IMR-90 (cell line): Measurements from ENCODE around the gene SLC25A15. TPM values are rescaled to one million over a fixed set of nuclear protein-coding genes. Genes with fewer than 3 reads are reported as not detected.

Experiments
- ATAC-seq: fragments of 200-7000 bp; cut with Tn5 transposase; 2 replicates; pipeline ENCODE4 v1.9.1; 2020; ENCODE audit warnings: low read depth, mild to moderate bottlenecking, moderate library complexity
- BruUV-seq: library from RNA; stranded (reverse); fragments of 400-500 nt; replicated peaks from 2 replicates; lab custom pipeline; 2021; lab: Mats Ljungman, UMichigan
- CTCF ChIA-PET: fragments of 300-600 bp; formaldehyde crosslinking; extraction: SDS; loops from one replicate; lab custom pipeline; 2021; ENCODE audit warnings: antibody characterized with exemption; lab: Yijun Ruan, JAX
- POLR2A ChIA-PET: fragments of 300-600 bp; sonication (Branson Sonifier 250); formaldehyde crosslinking; loops from one replicate; lab custom pipeline; 2022; ENCODE audit warnings: antibody characterized with exemption; ENCODE audit not compliant: unreplicated experiment; lab: Charles Lee
- DNase-seq: peaks from one replicate; pipeline ENCODE4 v3.0.0; 2013
- H2AFZ ChIP-seq: replicated peaks from 2 replicates; pipeline ENCODE3; 2013; ENCODE audit warnings: low read length, mild to moderate bottlenecking; ENCODE audit not compliant: poor library complexity
- H2AK5ac ChIP-seq: 2 replicates; pipeline ENCODE4 v1.6.1; 2013; ENCODE audit warnings: low read depth, low read length, inconsistent platforms
- H2AK9ac ChIP-seq: replicated peaks from 2 replicates; pipeline ENCODE3; 2013; ENCODE audit warnings: mild to moderate bottlenecking, low read depth, low read length, moderate library complexity; ENCODE audit not compliant: poor library complexity
- H2BK120ac ChIP-seq: 2 replicates; pipeline ENCODE4 v1.6.1; 2013; ENCODE audit warnings: low read depth, low read length, inconsistent platforms
- H2BK15ac ChIP-seq: 3 replicates; pipeline ENCODE4 v1.6.1; 2013; ENCODE audit warnings: low read depth, low read length, inconsistent platforms
- H2BK20ac ChIP-seq: 2 replicates; pipeline ENCODE4 v1.6.1; 2013; ENCODE audit warnings: low read depth, mild to moderate bottlenecking, inconsistent platforms, low read length, moderate library complexity
- H2BK5ac ChIP-seq: 2 replicates; pipeline ENCODE4 v1.6.1; 2013; ENCODE audit warnings: mild to moderate bottlenecking, low read depth, low read length, inconsistent platforms; ENCODE audit not compliant: poor library complexity, severe bottlenecking
- H3K14ac ChIP-seq: replicated peaks from 2 replicates; pipeline ENCODE4 v1.6.1; 2013; ENCODE audit warnings: low read depth, low read length, inconsistent platforms
- H3K18ac ChIP-seq: 2 replicates; pipeline ENCODE4 v1.6.1; 2013; ENCODE audit warnings: low read depth, low read length, control low read depth
- H3K23ac ChIP-seq: 2 replicates; pipeline ENCODE4 v1.6.1; 2013; ENCODE audit warnings: low read depth, low read length, inconsistent platforms
- H3K27ac ChIP-seq: 2 replicates; pipeline ENCODE4 v1.5.1; 2013; ENCODE audit warnings: mild to moderate bottlenecking, control low read depth, low read length; ENCODE audit not compliant: insufficient read depth
- H3K27me3 ChIP-seq: 2 replicates; pipeline ENCODE4 v1.6.1; 2013; ENCODE audit warnings: low read length; ENCODE audit not compliant: control insufficient read depth, insufficient read depth
- H3K36me3 ChIP-seq: 2 replicates; pipeline ENCODE4 v1.6.1; 2013; ENCODE audit warnings: low read length, mixed read lengths; ENCODE audit not compliant: control insufficient read depth, insufficient read depth
- H3K4ac ChIP-seq: 2 replicates; pipeline ENCODE4 v1.6.1; 2013; ENCODE audit warnings: low read depth, low read length, inconsistent platforms
- H3K4me1 ChIP-seq: 2 replicates; pipeline ENCODE4 v1.6.1; 2013; ENCODE audit warnings: low read length, mixed read lengths; ENCODE audit not compliant: control insufficient read depth, insufficient read depth
- H3K4me2 ChIP-seq: 2 replicates; pipeline ENCODE4 v1.6.1; 2013; ENCODE audit warnings: low read depth, mild to moderate bottlenecking, control low read depth, low read length, moderate library complexity
- H3K4me3 ChIP-seq: 2 replicates; pipeline ENCODE4 v1.5.1; 2013; ENCODE audit warnings: low read depth, mild to moderate bottlenecking, control low read depth, low read length, moderate library complexity; ENCODE audit not compliant: insufficient read depth
- H3K56ac ChIP-seq: 2 replicates; pipeline ENCODE4 v1.6.1; 2013; ENCODE audit warnings: low read length, inconsistent platforms; ENCODE audit not compliant: insufficient read depth; ENCODE audit errors: extremely low read depth
- H3K79me1 ChIP-seq, 2 experiments: 2 replicates each; pipeline ENCODE4 v1.6.1; 2013; ENCODE audit warnings: low read length in 2 of 2, inconsistent platforms in 1 of 2, low read depth in 1 of 2
- H3K9ac ChIP-seq: 2 replicates; pipeline ENCODE4 v1.6.1; 2013; ENCODE audit warnings: low read depth, low read length, control low read depth
- H3K9me1 ChIP-seq: 2 replicates; pipeline ENCODE4 v1.6.1; 2013; ENCODE audit warnings: low read length, inconsistent platforms; ENCODE audit not compliant: insufficient read depth
- H3K9me3 ChIP-seq: 2 replicates; pipeline ENCODE4 v1.6.1; 2013; ENCODE audit warnings: low read length; ENCODE audit not compliant: control insufficient read depth, insufficient read depth
- H4K20me1 ChIP-seq: 2 replicates; pipeline ENCODE4 v1.6.1; 2013; ENCODE audit warnings: low read length, inconsistent platforms; ENCODE audit not compliant: insufficient read depth
- H4K5ac ChIP-seq: 2 replicates; pipeline ENCODE4 v1.6.1; 2013; ENCODE audit warnings: mild to moderate bottlenecking, low read depth, low read length, control low read depth
- H4K8ac ChIP-seq, 2 experiments: 2 replicates each; pipeline ENCODE4 v1.6.1; 2013; ENCODE audit warnings: low read depth in 2 of 2, low read length in 2 of 2, control low read depth in 1 of 2, inconsistent platforms in 1 of 2
- H4K91ac ChIP-seq: 2 replicates; pipeline ENCODE4 v1.6.1; 2013; ENCODE audit warnings: low read depth, low read length, inconsistent platforms; ENCODE audit not compliant: insufficient read depth
- BHLHE40 ChIP-seq: fragments of 150-350 bp; IDR thresholded peaks from 2 replicates; pipeline ENCODE4 v1.6.1; 2016; ENCODE audit warnings: mild to moderate bottlenecking, low read depth, low read length
- CEBPB ChIP-seq: IDR thresholded peaks from 2 replicates; pipeline ENCODE4 v1.6.1; 2012; ENCODE audit warnings: low read depth, low read length, improper control_type of control experiment
- CHD1 ChIP-seq: IDR thresholded peaks from 2 replicates; pipeline ENCODE4 v1.6.1; 2012; ENCODE audit warnings: low read depth, low read length, improper control_type of control experiment
- FOS ChIP-seq: fragments of 150-350 bp; IDR thresholded peaks from 2 replicates; pipeline ENCODE4 v1.6.1; 2016; ENCODE audit warnings: low read depth, low read length
- MAFK ChIP-seq: IDR thresholded peaks from 2 replicates; pipeline ENCODE4 v1.6.1; 2012; ENCODE audit warnings: low read depth, low read length, improper control_type of control experiment
- MAZ ChIP-seq: IDR thresholded peaks from 2 replicates; pipeline ENCODE4 v1.6.1; 2012; ENCODE audit warnings: low read depth, mild to moderate bottlenecking, low read length, improper control_type of control experiment, moderate library complexity, borderline replicate concordance
- MXI1 ChIP-seq: IDR thresholded peaks from 2 replicates; pipeline ENCODE4 v1.6.1; 2012; ENCODE audit warnings: low read depth, mild to moderate bottlenecking, low read length, moderate library complexity, borderline replicate concordance
- NFE2L2 ChIP-seq: fragments of 150-350 bp; IDR thresholded peaks from 2 replicates; pipeline ENCODE4 v1.6.1; 2016; ENCODE audit warnings: low read depth, mild to moderate bottlenecking, low read length
- POLR2A ChIP-seq: IDR thresholded peaks from 2 replicates; pipeline ENCODE4 v1.6.1; 2012; ENCODE audit warnings: mild to moderate bottlenecking, low read depth, low read length
- RAD21 ChIP-seq: IDR thresholded peaks from 2 replicates; pipeline ENCODE4 v1.6.1; 2012; ENCODE audit warnings: low read length, improper control_type of control experiment
- RCOR1 ChIP-seq: IDR thresholded peaks from 2 replicates; pipeline ENCODE4 v1.6.1; 2012; ENCODE audit warnings: mild to moderate bottlenecking, low read length, improper control_type of control experiment; ENCODE audit not compliant: insufficient replicate concordance
- RFX5 ChIP-seq: IDR thresholded peaks from 2 replicates; pipeline ENCODE4 v1.8.0; 2012; ENCODE audit warnings: low read depth, mild to moderate bottlenecking, low read length, moderate library complexity
- SMC3 ChIP-seq: fragments of 150-350 bp; IDR thresholded peaks from 2 replicates; pipeline ENCODE4 v1.6.1; 2016; ENCODE audit warnings: low read depth, mild to moderate bottlenecking, antibody characterized with exemption, low read length, moderate library complexity
- USF2 ChIP-seq: fragments of 150-350 bp; IDR thresholded peaks from 2 replicates; pipeline ENCODE4 v1.6.1; 2017; ENCODE audit warnings: mild to moderate bottlenecking, antibody characterized with exemption, low read length, low read depth
- WGBS, 2 experiments: methylation state at CpG; one replicate each; pipeline versions ENCODE4 v1.1.5 to v1.1.7; 2013; ENCODE audit warnings: missing lambda C conversion rate in 2 of 2; ENCODE audit not compliant: insufficient read length in 1 of 2; ENCODE audit errors: extremely low coverage in 2 of 2; 5-methylcytosine and 5-hydroxymethylcytosine counted together
- dilution Hi-C: fragments of 300-500 bp; cut with HindIII; formaldehyde crosslinking; loops from one replicate; pipeline ENCODE4 v1.14.3; 2018; ENCODE audit warnings: low sequenced_read_pairs; ENCODE audit not compliant: unreplicated experiment
- in situ Hi-C: fragments of 300-500 bp; cut with MboI; formaldehyde crosslinking; loops from 3 replicates; pipeline ENCODE4 v1.14.3; 2019; ENCODE audit warnings: low sequenced_read_pairs, inconsistent platforms, mixed read lengths
- intact Hi-C: fragments of 100-400 bp; cut with micrococcal nuclease; formaldehyde crosslinking; loops from 2 replicates; pipeline ENCODE4 v1.10.0; 2022
- polyA plus RNA-seq, 3 experiments: library from polyadenylated mRNA; depleted of rRNA; stranded (reverse); fragments of >200 nt; gene quantifications; 2 replicates each; pipeline ENCODE4 v1.2.3, GENCODE V29; 2012; ENCODE audit warnings: low replicate concordance in 1 of 3
- total RNA-seq: library from RNA; depleted of rRNA; stranded (reverse); fragments of >200 nt; gene quantifications from 2 replicates; pipeline ENCODE4 v1.2.3, GENCODE V29; 2012
- TF ChIP-seq, protein P1 (sequence below): fragments of 150-350 bp; IDR thresholded peaks from 2 replicates; pipeline ENCODE4 v1.6.1; 2016; ENCODE audit warnings: low read depth, mild to moderate bottlenecking, low read length, moderate library complexity, borderline replicate concordance
- TF ChIP-seq, protein P2 (sequence below): conservative IDR thresholded peaks from 2 replicates; pipeline ENCODE4 v1.5.1; 2012; ENCODE audit warnings: mild to moderate bottlenecking, low read depth, low read length, improper control_type of control experiment

The SLC25A15 gene
- total and polyA plus RNA-seq, 2 of the 4 experiments (the other 2 are of a cell fraction): 5.4 to 13.3 TPM

DNA sequence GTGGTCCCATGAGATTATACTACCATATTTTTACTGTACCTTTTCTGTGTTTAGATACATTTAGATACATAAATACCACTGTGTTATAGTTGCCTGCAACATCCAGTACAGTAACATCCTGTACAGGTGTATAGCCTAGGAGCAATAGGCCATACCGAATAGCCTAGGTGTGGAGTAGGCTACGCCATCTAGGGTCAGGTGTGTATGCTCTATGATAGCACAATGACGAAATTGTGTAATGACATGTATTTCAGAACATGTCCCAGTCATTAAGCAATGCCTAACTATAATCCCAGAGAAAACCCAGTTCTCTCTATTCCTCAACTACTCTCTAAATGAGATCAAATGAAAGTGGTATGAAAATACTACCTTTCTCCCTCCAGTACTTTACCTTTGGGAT is 3.9 kb downstream of the SLC25A15 start:
- ChIA-PET POLR2A (no interaction called here), CTCF (no interaction called here)
- H2BK120ac ChIP-seq: no peak overlapping the region
- no peaks in the 10 kb centered on the region for H3K4me1 ChIP-seq
- H2BK20ac ChIP-seq: no peak overlapping the region
- no peaks in the 10 kb centered on the region; the same call in 1 of the 2 replicates for H3K9me1 ChIP-seq
- no peak overlapping the region for H2BK15ac ChIP-seq
- H3K4me3 ChIP-seq: no peak overlapping the region
- peaks cover 12 to 22% of the 10 kb centered on the region in 2 experiments; a peak in 3 of 4 replicates for H3K79me1 ChIP-seq
- ATAC-seq (no peak), DNase-seq (no peak)
- BruUV-seq: no TSS peak
- H3K4ac ChIP-seq: no peak overlapping the region
- no peaks in the 10 kb centered on the region for H3K9me3 ChIP-seq
- no peak overlapping the region for H3K23ac ChIP-seq
- no peak overlapping the region for H4K8ac ChIP-seq
- H3K18ac ChIP-seq: no peak overlapping the region
- no peaks in the 10 kb centered on the region for H3K27me3 ChIP-seq
- TF ChIP-seq POLR2A (no peak), MAFK (no peak), USF2 (no peak), RAD21 (no peak), RCOR1 (no peak), MXI1 (no peak), FOS (no peak), CEBPB (no peak), RFX5 (no peak), SMC3 (no peak), BHLHE40 (no peak), CHD1 (no peak), NFE2L2 (no peak), MAZ (no peak)
- TF ChIP-seq, protein P1, sequence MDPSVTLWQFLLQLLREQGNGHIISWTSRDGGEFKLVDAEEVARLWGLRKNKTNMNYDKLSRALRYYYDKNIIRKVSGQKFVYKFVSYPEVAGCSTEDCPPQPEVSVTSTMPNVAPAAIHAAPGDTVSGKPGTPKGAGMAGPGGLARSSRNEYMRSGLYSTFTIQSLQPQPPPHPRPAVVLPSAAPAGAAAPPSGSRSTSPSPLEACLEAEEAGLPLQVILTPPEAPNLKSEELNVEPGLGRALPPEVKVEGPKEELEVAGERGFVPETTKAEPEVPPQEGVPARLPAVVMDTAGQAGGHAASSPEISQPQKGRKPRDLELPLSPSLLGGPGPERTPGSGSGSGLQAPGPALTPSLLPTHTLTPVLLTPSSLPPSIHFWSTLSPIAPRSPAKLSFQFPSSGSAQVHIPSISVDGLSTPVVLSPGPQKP: no peak
- TF ChIP-seq, protein P2, sequence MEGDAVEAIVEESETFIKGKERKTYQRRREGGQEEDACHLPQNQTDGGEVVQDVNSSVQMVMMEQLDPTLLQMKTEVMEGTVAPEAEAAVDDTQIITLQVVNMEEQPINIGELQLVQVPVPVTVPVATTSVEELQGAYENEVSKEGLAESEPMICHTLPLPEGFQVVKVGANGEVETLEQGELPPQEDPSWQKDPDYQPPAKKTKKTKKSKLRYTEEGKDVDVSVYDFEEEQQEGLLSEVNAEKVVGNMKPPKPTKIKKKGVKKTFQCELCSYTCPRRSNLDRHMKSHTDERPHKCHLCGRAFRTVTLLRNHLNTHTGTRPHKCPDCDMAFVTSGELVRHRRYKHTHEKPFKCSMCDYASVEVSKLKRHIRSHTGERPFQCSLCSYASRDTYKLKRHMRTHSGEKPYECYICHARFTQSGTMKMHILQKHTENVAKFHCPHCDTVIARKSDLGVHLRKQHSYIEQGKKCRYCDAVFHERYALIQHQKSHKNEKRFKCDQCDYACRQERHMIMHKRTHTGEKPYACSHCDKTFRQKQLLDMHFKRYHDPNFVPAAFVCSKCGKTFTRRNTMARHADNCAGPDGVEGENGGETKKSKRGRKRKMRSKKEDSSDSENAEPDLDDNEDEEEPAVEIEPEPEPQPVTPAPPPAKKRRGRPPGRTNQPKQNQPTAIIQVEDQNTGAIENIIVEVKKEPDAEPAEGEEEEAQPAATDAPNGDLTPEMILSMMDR: no peak
- H3K9ac ChIP-seq: no peak overlapping the region
- in situ Hi-C loops (no loop called here), intact Hi-C loops (no loop called here), dilution Hi-C loops (no loop called here)
- no peak overlapping the region for H4K5ac ChIP-seq
- no peaks in the 10 kb centered on the region for H4K20me1 ChIP-seq
- H3K36me3 ChIP-seq: peaks cover 10% of the 10 kb centered on the region; the same call in 1 of the 2 replicates
- H4K91ac ChIP-seq: no peak overlapping the region
- no peak overlapping the region for H3K56ac ChIP-seq
- H2AK9ac ChIP-seq: no peak overlapping the region
- no peak overlapping the region for H2AFZ ChIP-seq
- no peak overlapping the region for H2AK5ac ChIP-seq
- no CpG with 5 or more reads among the region's 3 CpGs for WGBS, 2 experiments
- no peak overlapping the region for H2BK5ac ChIP-seq
- no peak overlapping the region for H3K27ac ChIP-seq
- H3K14ac ChIP-seq: no peak overlapping the region
- no peak overlapping the region for H3K4me2 ChIP-seq
